Measurements from ENCODE around the gene SELENOP.
"Not testable (repeated sequence)": the region's sequence is repeated elsewhere in the genome, so short reads cannot be mapped to it uniquely, and the experiment has no call there.

SELENOP gene

GRCh38 chr5:42822548-42822947 is 10.9 kb upstream of the SELENOP start:
- no peak for TF ChIP-seq SNAI2 (CRISPR knock-in tag; IDR thresholded peaks at IDR 0.05)
- TF ChIP-seq OSR1 (CRISPR knock-in tag; IDR thresholded peaks at IDR 0.05): no peak
- TF ChIP-seq TOX (CRISPR knock-in tag; IDR thresholded peaks at IDR 0.05; ENCODE audit: borderline replicate concordance): no peak
- no peak for TF ChIP-seq ZNF70 (CRISPR knock-in tag; IDR thresholded peaks at IDR 0.05)
- no peak for TF ChIP-seq ESRRG (CRISPR knock-in tag; IDR thresholded peaks at IDR 0.05)
- no peak for TF ChIP-seq POU6F1 (CRISPR knock-in tag; IDR thresholded peaks at IDR 0.05; ENCODE audit: borderline replicate concordance, low read depth)
- no peak for TF ChIP-seq RARB (CRISPR knock-in tag; IDR thresholded peaks at IDR 0.05)
- no peak for TF ChIP-seq BACH2 (CRISPR knock-in tag; IDR thresholded peaks at IDR 0.05; ENCODE audit: borderline replicate concordance)
- no peak for TF ChIP-seq TSHZ2 (CRISPR knock-in tag; IDR thresholded peaks at IDR 0.05)
- TF ChIP-seq ZFP30 (CRISPR knock-in tag; IDR thresholded peaks at IDR 0.05): no peak
- no peak for TF ChIP-seq TCF4 (CRISPR knock-in tag; IDR thresholded peaks at IDR 0.05; ENCODE audit: borderline replicate concordance)
- TF ChIP-seq PPARA (CRISPR knock-in tag; IDR thresholded peaks at IDR 0.05; ENCODE audit: borderline replicate concordance): no peak
- TF ChIP-seq CSRNP3 (CRISPR knock-in tag; IDR thresholded peaks at IDR 0.05): no peak
- no peak for TF ChIP-seq ZNF8 (CRISPR knock-in tag; IDR thresholded peaks at IDR 0.05)
- no peak for TF ChIP-seq ISL1 (CRISPR knock-in tag; IDR thresholded peaks at IDR 0.05)
- TF ChIP-seq PATZ1 (CRISPR knock-in tag; IDR thresholded peaks at IDR 0.05; ENCODE audit: borderline replicate concordance): no peak
- no peak for ATAC-seq

- TF ChIP-seq PPARA (CRISPR knock-in tag; IDR thresholded peaks at IDR 0.05; ENCODE audit: borderline replicate concordance) (no peak), POU6F1 (CRISPR knock-in tag; IDR thresholded peaks at IDR 0.05; ENCODE audit: borderline replicate concordance, low read depth) (no peak), SNAI2 (CRISPR knock-in tag; IDR thresholded peaks at IDR 0.05) (no peak), RARB (CRISPR knock-in tag; IDR thresholded peaks at IDR 0.05) (no peak), ZFP3 (CRISPR knock-in tag; IDR thresholded peaks at IDR 0.05) (no peak), CSDC2 (CRISPR knock-in tag; IDR thresholded peaks at IDR 0.05) (no peak)
- ATAC-seq: no peak
Observed at GRCh38 chr5:42819745-42820144, 8.1 kb upstream of the SELENOP start.

- not testable (repeated sequence) for ATAC-seq
Observed at GRCh38 chr5:42816546-42816945, 4.9 kb upstream of the SELENOP start.

GRCh38 chr5:42813533-42813932 is 1.8 kb upstream of the SELENOP start:
- TF ChIP-seq TSHZ2 (CRISPR knock-in tag; IDR thresholded peaks at IDR 0.05) (no peak), POU6F1 (CRISPR knock-in tag; IDR thresholded peaks at IDR 0.05; ENCODE audit: borderline replicate concordance, low read depth) (no peak), ZFP30 (CRISPR knock-in tag; IDR thresholded peaks at IDR 0.05) (no peak), BACH2 (CRISPR knock-in tag; IDR thresholded peaks at IDR 0.05; ENCODE audit: borderline replicate concordance) (no peak), OSR1 (CRISPR knock-in tag; IDR thresholded peaks at IDR 0.05) (no peak), ARNTL (CRISPR knock-in tag; IDR thresholded peaks at IDR 0.05; ENCODE audit: borderline replicate concordance, low read depth) (no peak)
- no peak for ATAC-seq
